ENCODE data around the gene CCZ1.
"Not testable (repeated sequence)": the region's sequence is repeated elsewhere in the genome, so short reads cannot be mapped to it uniquely, and the experiment has no call there.

CCZ1 gene

DNA sequence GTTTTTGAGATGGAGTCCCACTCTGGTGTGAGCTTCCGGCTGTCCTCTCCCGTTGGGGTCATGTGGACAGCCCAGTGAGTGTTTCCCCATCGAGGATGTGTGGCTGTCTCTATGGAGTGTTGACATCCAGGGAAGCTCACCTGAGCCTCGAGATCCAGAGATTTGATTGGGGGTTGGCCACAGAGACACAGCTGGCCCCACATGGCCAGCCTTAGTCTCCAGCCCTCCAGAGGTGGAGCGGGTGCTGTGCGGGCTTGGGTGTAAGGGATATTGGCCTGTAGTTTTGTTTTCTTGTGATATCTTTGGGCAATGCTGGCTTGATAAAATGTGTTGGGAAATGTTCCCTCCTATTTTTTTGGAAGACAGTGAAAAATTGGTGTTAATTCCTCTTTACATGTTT is 18.0 kb downstream of the CCZ1 start:
- not testable (repeated sequence) for ATAC-seq

DNA sequence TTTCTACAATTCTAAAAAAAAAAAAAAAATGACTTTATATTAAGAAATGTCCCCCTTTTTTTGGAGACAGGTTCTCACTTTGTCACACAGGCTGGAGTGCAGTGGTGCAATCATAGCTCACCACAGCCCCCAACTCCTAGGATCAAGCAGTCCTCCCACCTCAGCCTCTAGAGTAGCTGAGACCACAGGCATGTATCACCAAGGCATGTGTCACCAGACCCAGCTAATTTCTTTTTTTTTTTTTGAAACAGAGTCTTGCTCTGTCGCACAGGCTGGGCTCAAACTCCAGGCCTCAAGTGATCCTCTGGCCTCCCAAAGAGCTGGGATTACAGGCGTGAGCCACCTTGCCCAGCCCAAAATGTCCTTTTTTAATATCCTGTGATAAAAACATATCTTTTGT is 25.6 kb downstream of the CCZ1 start:
- ATAC-seq, result not testable (repeated sequence)

DNA sequence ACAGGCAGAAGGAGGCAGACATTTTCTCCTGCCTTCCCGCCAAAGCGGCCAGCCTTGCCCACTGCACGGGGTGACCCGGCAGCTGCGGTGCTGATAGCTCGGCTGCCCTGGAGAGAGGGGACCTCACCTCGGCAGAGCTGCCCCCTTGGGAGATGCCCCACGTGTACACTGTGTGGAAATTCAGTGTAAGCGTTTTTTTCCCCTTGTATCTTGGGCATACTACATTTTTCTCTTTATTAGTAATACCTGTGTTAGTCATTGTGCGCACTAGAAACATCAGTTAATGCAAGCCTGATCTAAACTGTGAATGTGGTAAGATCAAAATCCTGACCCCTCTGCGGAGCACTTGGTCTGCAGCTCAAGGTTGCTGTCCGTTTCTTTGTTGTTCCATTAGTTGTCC is 26.1 kb downstream of the CCZ1 start:
- ATAC-seq, result not testable (repeated sequence)

DNA sequence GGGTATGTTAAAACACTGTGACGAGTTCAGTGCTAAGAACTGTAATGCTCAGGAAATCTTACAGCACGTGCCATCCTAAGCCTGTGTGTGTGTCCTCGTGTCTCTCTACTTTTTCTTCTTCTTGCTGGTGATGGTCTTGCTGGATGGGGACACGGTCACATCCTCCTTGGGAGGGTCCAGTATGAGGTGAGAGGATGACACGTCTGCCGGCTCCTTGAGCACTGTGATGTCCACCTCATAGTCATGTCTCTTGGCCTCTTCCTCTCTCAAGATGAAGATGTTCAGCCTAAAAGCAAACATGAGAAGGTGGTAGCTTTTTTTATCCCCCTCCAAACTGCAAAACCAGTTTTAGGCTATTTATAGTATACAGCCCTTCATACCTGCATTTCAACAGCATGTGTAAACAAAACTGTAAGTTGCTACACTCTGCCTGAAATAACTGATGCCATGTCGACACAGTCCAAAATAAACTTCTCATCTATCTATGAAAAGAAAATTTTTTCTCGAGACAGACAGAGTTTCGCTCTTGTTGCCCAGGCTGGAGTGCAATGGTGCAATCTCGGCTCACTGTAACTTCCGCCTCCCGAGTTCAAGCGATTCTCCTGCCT is 27.8 kb downstream of the CCZ1 start:
- ATAC-seq, result not testable (repeated sequence)

DNA sequence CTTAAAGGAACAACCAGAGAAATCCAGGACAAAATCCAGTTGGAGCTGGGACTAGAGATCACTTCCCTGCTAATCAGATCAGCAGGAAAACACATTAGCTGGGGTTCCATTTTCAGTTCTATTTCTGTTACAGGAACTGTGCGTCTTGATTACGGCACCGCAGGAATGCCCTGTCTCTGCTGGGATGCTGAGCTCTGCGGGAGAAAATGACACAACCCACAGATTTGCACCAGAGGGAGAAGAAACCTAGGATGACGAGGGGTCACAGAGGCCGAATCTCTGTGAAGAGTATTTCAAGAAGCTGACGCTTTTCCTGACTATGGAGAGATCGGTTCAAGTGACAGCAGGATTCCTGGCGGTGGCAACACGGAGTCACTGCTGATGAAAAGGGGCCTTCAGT is 31.8 kb downstream of the CCZ1 start:
- not testable (repeated sequence) for ATAC-seq

DNA sequence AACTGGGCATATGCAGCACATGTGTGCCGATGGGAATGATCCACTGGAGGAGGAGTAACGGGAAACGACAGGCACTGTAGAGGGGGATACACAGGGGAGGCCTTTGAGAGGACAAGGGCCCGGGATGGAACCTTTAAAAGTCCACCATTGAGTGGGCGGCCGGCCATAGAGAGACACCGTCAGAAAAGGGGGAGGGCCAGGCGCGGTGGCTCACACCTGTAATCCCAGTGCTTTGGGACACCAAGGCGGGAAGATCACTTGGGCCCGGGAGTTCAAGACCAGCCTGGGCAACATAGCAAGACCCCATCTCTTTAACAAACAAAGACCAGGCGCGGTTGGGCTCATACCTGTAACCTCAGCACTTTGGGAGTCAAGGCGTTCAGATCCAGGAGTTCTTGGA is 32.7 kb downstream of the CCZ1 start:
- not testable (repeated sequence) for ATAC-seq

DNA sequence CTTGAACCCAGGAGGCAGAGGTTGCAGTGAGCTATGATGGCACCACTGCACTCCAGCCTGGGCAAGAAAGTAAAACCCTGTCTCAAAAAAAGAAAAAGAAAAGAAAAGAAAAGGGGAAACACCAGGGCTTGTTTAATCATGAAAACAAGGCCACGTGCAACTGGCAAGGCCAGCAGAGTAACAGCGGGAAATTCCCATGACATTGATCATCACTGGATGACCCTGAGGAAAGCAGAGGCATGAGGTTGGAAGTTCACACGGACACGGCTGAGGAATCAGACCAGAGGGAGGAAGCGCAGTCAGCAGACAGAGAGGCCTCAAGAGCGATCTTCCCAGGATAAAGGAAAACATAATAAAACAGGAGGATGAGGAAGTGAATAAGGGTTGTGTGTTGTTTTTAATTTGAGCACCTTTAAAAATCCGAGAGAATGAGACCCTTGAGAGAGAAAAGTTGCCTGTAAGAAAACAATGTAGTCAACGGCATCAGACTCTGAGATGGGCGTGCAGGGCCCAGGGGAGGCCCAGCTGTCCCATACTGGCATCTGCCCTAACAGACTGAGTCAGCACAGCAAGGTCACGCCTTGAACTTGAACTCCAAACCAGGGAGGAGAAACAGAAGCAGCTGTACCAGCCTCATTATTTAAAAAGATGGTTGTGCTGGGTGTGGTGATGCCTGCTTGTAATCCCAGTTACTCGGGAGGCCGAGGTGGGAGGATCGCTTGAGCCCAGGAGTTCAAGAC is 33.5 kb downstream of the CCZ1 start:
- not testable (repeated sequence) for ATAC-seq

DNA sequence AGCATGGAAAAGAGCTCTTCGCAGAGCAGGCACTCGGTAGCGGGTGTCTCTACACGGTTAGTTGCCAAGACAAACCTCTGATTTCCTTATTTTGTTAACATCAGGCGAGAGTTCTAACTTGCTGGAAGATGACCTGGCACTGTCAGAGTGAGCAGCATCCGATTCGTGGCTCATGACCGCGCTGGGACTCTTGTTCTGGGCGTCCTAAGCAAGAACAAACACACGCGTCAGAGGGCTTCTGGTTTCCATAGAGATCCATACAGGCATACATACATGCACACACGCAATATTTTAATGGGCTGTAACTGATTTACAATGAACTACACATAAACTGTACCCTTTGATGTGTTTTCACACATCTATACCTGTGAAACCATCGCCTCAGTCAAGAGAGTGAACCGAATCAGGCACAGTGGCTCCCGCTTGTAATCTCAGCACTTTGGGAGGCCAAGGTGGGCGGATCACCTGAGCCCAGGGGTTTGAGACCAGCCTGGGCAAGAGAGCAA is 36.5 kb downstream of the CCZ1 start:
- not testable (repeated sequence) for ATAC-seq

DNA sequence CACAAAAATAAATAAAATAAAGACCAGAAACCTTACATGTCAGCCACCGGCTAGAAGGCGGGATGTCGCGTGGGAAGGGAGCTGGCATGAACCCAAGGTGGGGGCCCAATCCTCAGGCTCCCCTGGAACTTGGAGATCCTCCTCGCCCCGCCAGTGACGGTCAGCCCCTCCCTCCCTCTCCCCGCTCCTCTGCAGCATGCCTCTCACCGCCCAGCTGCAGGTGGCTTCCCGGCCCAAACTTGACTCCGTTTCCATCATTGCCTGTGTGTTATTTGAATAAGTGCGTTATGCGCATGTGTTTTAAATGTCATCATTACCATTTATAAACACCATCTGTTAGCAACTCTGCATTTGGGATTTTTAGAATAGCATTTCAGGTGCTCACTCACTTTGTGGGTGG is 64.7 kb downstream of the CCZ1 start:
- ATAC-seq, result not testable (repeated sequence)

DNA sequence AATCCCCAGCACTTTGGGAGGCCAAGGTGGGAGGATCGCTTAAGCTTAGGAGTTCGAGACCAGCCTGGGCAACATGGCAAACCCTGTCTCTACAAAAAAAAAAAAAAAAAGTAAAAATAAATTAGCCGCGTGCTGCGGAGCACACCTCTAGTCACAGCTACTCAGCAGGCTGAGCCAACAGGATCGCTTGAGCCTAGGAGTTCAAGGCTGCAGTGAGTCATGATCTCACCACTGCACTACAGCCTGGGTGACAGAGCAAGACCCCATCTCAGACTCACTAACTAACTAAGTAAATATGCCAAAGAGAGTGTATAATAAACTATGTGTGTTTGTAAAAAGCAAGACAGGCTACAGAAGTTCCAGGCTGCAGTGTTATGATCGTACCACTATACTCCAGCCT is 65.3 kb downstream of the CCZ1 start:
- not testable (repeated sequence) for ATAC-seq

DNA sequence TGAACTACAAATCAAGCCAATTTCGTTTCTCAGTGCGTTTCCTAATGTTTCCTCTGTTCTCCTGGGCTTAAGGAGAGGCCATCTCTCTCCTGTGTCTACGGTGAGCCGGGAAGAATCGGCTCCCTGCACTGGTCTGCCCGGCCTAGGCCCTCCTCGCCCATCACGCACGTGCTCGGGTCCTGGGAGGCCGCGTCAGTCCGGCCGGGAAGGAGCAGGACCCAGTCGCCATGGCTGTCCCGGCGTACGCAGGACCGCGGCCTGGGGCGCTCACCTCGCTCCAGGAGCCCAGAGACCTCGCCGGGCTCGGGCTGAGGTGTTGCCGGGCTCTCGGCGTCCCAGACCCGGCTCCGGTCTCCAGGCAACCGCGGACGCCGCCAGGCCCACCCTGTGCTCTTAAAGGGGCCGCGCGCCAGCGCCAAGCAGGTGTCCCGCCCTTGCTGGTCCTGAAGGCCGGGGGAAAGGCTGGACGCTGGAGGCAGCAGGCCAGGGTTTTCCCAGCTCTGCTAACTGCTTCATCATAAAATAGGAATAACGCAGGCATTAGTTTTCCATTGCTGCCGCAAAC is 71.9 kb downstream of the CCZ1 start, which contains the start of gene RSPH10B:
Gene RSPH10B, minus strand, starts transcription at position 343 of the 565 bp plus-strand sequence. CDS start 3,573 bp downstream, outside the sequence.
- ATAC-seq, result peak in 1 of 2 donors; percentile 10

DNA sequence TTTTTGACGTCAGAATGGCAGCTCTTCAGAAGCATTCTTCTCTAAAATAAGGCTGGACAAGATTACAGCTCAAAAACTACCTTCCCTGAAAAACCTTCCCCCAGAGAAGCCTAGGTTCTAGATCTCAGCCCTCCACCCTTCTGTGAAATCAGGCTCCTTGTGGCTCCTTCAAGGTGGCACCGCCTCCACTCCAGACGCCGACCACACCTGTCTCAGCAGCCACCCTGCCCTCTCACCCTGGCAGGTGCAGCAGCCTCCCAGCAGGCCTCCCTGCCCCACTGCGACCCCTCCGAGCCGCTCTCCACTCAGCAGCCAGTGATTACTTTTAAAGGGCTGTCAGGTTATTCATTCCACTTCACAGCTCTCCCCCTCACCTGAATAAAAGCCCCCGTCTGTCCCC is 75.0 kb downstream of the CCZ1 start:
- not testable (repeated sequence) for ATAC-seq
